C4-2B (cell line): ENCODE results near the gene ASPDH.

ENCODE experiments used
- CTCF ChIP-seq: fragments of 450-650 bp; conservative IDR thresholded peaks from 2 replicates; pipeline ENCODE4 v1.5.1; 2017; ENCODE audit warnings: mild to moderate bottlenecking
- ZFX ChIP-seq: fragments of 450-650 bp; IDR thresholded peaks from 2 replicates; pipeline ENCODE4 v1.6.1; 2017

- TF ChIP-seq CTCF = no peak
- no peak for TF ChIP-seq ZFX
Measured at GRCh38 chr19:50514346-50515167, 844 bp upstream of the ASPDH start.
